Tibial nerve (tissue), 4 donors: Measurements from ENCODE around the gene SERPINA6.

Source experiments
- CTCF ChIP-seq, 5 experiments: fragments of 200-600 bp in 3 of 5; fragments of 450-650 bp in 2 of 5; sonication (generic) in 3 of 5; IDR thresholded peaks; one replicate each; pipeline ENCODE4 v1.5.1; 2016 to 2019; ENCODE audit warnings: antibody characterized with exemption in 5 of 5, mild to moderate bottlenecking in 3 of 5, moderate library complexity in 2 of 5
- EP300 ChIP-seq, 2 donors: sonication (generic); formaldehyde crosslinking; IDR thresholded peaks; one replicate each; pipeline ENCODE4 v1.6.1; 2017; ENCODE audit warnings: antibody characterized with exemption in 2 of 2, mild to moderate bottlenecking in 1 of 2
- POLR2A ChIP-seq, 2 donors: fragments of 450-650 bp; IDR thresholded peaks; one replicate each; pipeline ENCODE4 v1.6.1; 2017; ENCODE audit warnings: antibody characterized with exemption in 2 of 2, mild to moderate bottlenecking in 2 of 2, moderate library complexity in 2 of 2

GRCh38 chr14:94330432-94330831 is 7.3 kb upstream of the SERPINA6 start:
- TF ChIP-seq CTCF (IDR thresholded peaks at IDR 0.05) (no peak), POLR2A (IDR thresholded peaks at IDR 0.05) (no peak), EP300 (IDR thresholded peaks at IDR 0.05) (no peak)
